GM12874 (cell line): Measurements from ENCODE around the gene CASP10.

ENCODE experiments used
- TF ChIP-seq, protein P1 (sequence below): IDR thresholded peaks from 2 replicates; pipeline ENCODE4 v1.5.1; 2011; ENCODE audit warnings: low read depth, mild to moderate bottlenecking, control low read depth, low read length, moderate library complexity; ENCODE audit not compliant: insufficient read depth

CASP10 gene

DNA sequence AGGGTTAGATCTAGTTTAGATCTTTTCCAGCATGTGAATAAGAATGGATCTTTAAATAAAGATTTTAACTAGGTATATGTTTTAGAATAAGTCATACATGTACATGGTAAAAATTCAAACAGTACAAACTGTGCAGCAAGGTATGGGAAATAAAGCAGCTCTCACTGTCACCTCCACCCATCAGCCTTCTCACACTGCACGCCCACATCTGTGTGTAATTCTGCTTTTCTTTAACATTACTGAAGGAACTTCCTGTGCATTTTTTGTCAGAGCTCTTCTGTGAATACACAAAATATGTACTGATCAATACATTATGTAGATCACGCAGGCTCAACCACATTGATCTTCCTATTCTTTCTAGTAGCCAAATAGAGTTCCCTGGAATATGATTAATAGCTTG lies 80.8 kb downstream of the CASP10 start:
- TF ChIP-seq, protein P1, sequence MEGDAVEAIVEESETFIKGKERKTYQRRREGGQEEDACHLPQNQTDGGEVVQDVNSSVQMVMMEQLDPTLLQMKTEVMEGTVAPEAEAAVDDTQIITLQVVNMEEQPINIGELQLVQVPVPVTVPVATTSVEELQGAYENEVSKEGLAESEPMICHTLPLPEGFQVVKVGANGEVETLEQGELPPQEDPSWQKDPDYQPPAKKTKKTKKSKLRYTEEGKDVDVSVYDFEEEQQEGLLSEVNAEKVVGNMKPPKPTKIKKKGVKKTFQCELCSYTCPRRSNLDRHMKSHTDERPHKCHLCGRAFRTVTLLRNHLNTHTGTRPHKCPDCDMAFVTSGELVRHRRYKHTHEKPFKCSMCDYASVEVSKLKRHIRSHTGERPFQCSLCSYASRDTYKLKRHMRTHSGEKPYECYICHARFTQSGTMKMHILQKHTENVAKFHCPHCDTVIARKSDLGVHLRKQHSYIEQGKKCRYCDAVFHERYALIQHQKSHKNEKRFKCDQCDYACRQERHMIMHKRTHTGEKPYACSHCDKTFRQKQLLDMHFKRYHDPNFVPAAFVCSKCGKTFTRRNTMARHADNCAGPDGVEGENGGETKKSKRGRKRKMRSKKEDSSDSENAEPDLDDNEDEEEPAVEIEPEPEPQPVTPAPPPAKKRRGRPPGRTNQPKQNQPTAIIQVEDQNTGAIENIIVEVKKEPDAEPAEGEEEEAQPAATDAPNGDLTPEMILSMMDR: no peak

DNA sequence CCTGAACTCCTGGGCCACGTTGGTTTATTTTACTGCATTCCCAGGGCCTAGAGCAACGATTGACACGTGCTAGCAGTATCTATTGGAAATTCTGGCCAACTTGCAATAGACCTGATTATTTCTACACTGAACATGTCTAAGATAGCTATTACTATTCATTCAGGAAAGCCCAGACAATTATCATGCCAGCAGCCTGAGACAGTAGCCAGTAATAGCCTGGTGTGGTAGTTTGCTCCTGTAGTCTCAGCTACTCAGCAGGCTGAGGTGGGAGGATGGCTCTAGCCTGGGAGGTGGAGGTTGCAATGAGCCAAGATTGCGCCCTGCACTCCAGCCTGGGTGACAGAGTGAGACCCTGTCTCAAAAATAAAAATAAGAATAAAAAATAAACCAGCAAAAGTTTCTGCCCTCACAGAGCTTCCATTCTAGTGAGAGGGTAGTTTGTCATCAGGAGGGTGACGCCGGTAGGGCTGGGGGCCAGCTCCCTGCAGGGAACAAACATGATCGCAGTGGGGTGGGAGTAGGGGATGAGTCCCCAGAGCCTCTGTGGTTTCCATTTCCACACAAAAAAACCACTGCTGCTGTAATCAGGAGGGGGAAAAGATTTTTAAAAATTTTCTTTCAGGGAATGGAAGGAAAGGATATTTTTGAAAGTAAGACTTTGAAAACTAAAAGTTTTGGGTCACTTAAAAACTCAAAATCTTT lies 81.7 kb downstream of the CASP10 start:
- TF ChIP-seq, protein P1: no peak

GRCh38 chr2:201266629-201267028 lies 83.7 kb downstream of the CASP10 start:
- TF ChIP-seq, protein P1: no peak

GRCh38 chr2:201267278-201268030 lies 84.5 kb downstream of the CASP10 start:
- TF ChIP-seq, protein P1: no peak

DNA sequence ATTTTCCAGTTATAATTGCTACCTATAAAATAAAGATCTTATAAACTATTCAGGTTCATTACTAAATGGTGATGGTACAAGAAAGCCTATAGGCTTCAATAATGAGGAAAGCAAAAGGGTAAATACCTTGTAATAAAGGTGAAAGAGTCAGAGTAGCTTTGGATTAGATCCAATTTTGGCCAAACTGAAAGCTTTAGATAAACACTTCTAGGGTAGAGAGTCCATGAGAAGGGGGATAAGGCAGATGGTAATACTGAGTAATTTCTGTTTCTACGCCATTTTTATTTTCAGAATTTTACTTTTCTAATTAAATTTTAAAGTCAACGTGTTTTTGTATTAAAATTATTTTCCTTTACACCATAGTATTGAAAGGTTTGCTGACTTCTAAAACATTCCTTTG lies 86.8 kb downstream of the CASP10 start:
- TF ChIP-seq, protein P1: no peak

GRCh38 chr2:201270293-201271001 lies 87.5 kb downstream of the CASP10 start:
- TF ChIP-seq, protein P1: no peak

DNA sequence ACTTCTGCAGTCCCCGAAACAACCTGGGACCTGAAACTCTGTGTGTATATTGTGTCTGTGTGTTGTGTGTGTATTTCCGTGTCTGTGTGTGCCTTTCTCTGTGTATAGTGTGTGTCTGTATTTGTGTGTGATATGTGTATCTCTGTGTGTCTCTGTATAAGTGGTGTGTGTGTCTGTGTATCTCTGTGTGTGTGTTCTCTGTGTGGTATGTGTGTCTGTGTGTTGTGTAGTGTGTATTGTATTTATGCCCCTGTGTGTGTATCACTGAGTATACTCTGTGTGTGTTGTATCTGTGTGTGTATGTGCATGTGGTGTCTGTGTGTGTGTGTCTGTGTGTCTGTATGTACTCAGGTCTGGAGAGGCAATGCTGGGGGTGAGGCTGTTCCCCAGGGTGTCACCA lies 89.0 kb downstream of the CASP10 start:
- TF ChIP-seq, protein P1: no peak
